H1 (cell line): ENCODE data around the gene ANKH. TPM values are rescaled to one million over a fixed set of nuclear protein-coding genes. Genes with fewer than 3 reads are reported as not detected.

ENCODE experiments used
- KDM5A ChIP-seq: fragments of 200-600 bp; IDR thresholded peaks from 2 replicates; pipeline ENCODE4 v1.7.1; 2012; ENCODE audit warnings: mild to moderate bottlenecking, low read length, inconsistent platforms, mixed read lengths
- polyA plus RNA-seq, 7 experiments: library from polyadenylated mRNA; depleted of rRNA in 3 of 7; stranded (reverse) in 5 of 7; unstranded in 2 of 7; fragments of >200 nt in 5 of 7; fragments of 200-250 nt in 2 of 7; gene quantifications; 1 replicate in 5 of 7; 2 replicates in 1 of 7; 4 replicates in 1 of 7; pipeline versions ENCODE4 v1.2.1 to v1.2.3, GENCODE V29; 2011 to 2013; ENCODE audit warnings: missing spikeins in 2 of 7, mixed read lengths in 2 of 7
- total RNA-seq: library from RNA; stranded (reverse); fragmentation: NEBNext Ultra II Directional; extraction: Animal tissue kit (Norgen Biotek cat#: 25700); gene quantifications from 2 replicates; pipeline ENCODE4 v1.2.1, GENCODE V29; 2021

Gene ANKH
- total and polyA plus RNA-seq, 2 of the 8 experiments (the other 6 are each of a cell fraction or from before 2014, with no cell fraction given) = 5.3 to 13.0 TPM

GRCh38 chr5:14734396-14734795 is 137.2 kb downstream of the ANKH start (continued):
- TF ChIP-seq KDM5A = no peak
- TF ChIP-seq, all 59 proteins: peak for 0
